ENCODE results near the gene DMRT2. TPM values are rescaled to one million over a fixed set of nuclear protein-coding genes. Genes with fewer than 3 reads are reported as not detected.
A peak's percentile ranks its signal among the peaks of the same experiment; 100 is the strongest.

DMRT2 gene
- total RNA-seq, 1 donor from 2014 or later: 0.46 TPM

GRCh38 chr9:1008216-1008615 lies 41.9 kb upstream of the DMRT2 start:
- Histone ChIP-seq H3K27me3 (no peaks in the 10 kb centered on the region), H3K4me1 (no peaks in the 10 kb centered on the region), H3K36me3 (no peaks in the 10 kb centered on the region), H3K9me3 (no peaks in the 10 kb centered on the region), H3K4me3 (no peak overlapping the region), H3K27ac (no peak overlapping the region)
- DNase-seq: no peak
- TF ChIP-seq, protein P1, sequence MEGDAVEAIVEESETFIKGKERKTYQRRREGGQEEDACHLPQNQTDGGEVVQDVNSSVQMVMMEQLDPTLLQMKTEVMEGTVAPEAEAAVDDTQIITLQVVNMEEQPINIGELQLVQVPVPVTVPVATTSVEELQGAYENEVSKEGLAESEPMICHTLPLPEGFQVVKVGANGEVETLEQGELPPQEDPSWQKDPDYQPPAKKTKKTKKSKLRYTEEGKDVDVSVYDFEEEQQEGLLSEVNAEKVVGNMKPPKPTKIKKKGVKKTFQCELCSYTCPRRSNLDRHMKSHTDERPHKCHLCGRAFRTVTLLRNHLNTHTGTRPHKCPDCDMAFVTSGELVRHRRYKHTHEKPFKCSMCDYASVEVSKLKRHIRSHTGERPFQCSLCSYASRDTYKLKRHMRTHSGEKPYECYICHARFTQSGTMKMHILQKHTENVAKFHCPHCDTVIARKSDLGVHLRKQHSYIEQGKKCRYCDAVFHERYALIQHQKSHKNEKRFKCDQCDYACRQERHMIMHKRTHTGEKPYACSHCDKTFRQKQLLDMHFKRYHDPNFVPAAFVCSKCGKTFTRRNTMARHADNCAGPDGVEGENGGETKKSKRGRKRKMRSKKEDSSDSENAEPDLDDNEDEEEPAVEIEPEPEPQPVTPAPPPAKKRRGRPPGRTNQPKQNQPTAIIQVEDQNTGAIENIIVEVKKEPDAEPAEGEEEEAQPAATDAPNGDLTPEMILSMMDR (IDR thresholded peaks at IDR 0.05): no peak
- no peak for ATAC-seq
- intact Hi-C loops (cut with DNase I): loop anchor here (5.0 kb wide), 1 partner anchor 116 kb away; no protein-coding TSS in a partner anchor

GRCh38 chr9:1009101-1009707 lies 41.0 kb upstream of the DMRT2 start:
- DNase-seq (peak; percentile 90), ATAC-seq (peak; percentile 97)
- Histone ChIP-seq H3K36me3 (no peaks in the 10 kb centered on the region), H3K27me3 (no peaks in the 10 kb centered on the region), H3K27ac (no peak overlapping the region), H3K4me1 (no peaks in the 10 kb centered on the region), H3K9me3 (no peaks in the 10 kb centered on the region), H3K4me3 (no peak overlapping the region)
- intact Hi-C loops (cut with DNase I): loop anchor here (5.0 kb wide), 1 partner anchor 117 kb away; no protein-coding TSS in a partner anchor
- TF ChIP-seq, protein P1 (IDR thresholded peaks at IDR 0.05): peak; percentile 99

DNA sequence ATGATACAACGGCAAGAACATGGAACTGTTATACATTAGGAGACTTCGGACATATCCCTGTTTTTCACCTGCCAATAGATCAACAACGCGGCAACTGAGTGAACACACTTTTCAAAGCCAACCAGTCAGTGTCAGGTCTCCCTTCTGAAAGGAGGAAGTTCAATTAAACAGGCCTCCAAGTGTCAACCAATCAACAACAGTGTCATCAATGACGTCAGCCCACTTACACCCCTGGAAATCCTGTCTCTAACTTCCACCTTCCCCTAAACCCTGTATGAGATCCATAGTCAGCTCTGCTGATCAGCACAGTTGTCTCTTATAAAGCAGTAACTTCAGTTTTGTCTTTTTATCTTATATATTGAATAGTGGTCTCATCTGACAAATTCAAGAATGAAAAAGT lies 37.1 kb upstream of the DMRT2 start:
- Histone ChIP-seq H3K4me1 (no peaks in the 10 kb centered on the region), H3K9me3 (no peaks in the 10 kb centered on the region), H3K36me3 (no peaks in the 10 kb centered on the region), H3K4me3 (no peak overlapping the region), H3K27ac (no peak overlapping the region), H3K27me3 (peaks cover 11% of the 10 kb centered on the region)
- ATAC-seq (no peak), DNase-seq (no peak)
- intact Hi-C loops (cut with DNase I): no loop called here
- TF ChIP-seq, protein P1 (IDR thresholded peaks at IDR 0.05): no peak

DNA sequence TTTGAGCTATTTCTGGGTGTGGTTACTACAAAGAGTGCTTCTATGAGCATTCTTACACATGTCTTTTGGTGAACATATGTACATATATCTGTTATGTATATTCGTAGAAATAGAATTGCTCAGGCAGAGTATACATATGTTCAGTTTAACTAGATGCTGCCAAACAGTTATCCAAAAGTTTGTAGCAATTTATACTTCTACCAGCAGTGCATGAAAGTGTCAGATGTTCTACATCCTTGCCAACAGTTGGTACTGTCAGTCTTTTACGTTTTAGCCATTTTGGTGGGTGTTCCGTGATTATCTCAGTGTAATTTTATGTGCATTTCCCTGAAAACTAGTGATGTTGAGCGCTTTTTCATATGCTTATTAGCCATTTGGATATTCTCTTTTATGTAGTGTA lies 35.9 kb upstream of the DMRT2 start:
- Histone ChIP-seq H3K4me1 (no peaks in the 10 kb centered on the region), H3K9me3 (no peaks in the 10 kb centered on the region), H3K27ac (no peak overlapping the region), H3K4me3 (no peak overlapping the region), H3K36me3 (no peaks in the 10 kb centered on the region), H3K27me3 (peaks cover 11% of the 10 kb centered on the region)
- DNase-seq (no peak), ATAC-seq (no peak)
- intact Hi-C loops (cut with DNase I): no loop called here
- TF ChIP-seq, protein P1 (IDR thresholded peaks at IDR 0.05): no peak

GRCh38 chr9:1014640-1015039 lies 35.5 kb upstream of the DMRT2 start:
- Histone ChIP-seq H3K36me3 (no peaks in the 10 kb centered on the region), H3K9me3 (no peaks in the 10 kb centered on the region), H3K4me3 (no peak overlapping the region), H3K4me1 (no peaks in the 10 kb centered on the region), H3K27me3 (peaks cover 11% of the 10 kb centered on the region), H3K27ac (no peak overlapping the region)
- intact Hi-C loops (cut with DNase I): no loop called here
- ATAC-seq (no peak), DNase-seq (no peak)
- TF ChIP-seq, protein P1 (IDR thresholded peaks at IDR 0.05): no peak

DNA sequence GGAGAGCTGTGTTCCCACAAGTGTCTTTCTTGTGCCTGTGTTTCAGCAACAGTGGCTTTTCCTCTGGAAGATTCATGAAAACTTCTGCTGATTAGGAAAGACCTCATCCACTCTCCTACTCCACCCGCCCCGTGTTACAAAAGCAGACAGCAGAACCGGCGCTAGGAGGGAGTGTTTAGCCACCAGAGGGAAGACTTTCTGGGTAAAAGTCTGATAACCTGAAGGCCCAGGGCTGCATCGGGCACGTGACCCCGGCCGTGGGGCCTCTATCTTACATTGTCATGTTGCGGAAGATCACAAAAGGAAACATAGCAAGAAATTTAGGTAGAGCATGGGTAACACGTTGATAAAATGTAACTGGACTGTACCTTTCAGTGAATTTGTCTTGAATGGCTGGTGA lies 32.0 kb upstream of the DMRT2 start:
- no peaks in the 10 kb centered on the region for H3K36me3 ChIP-seq
- H3K27me3 ChIP-seq: peaks cover 19% of the 10 kb centered on the region
- ATAC-seq (peak; percentile 76), DNase-seq (no peak)
- H3K27ac ChIP-seq: no peak overlapping the region
- H3K4me3 ChIP-seq: no peak overlapping the region
- H3K9me3 ChIP-seq: peaks cover 8% of the 10 kb centered on the region
- no peaks in the 10 kb centered on the region for H3K4me1 ChIP-seq
- TF ChIP-seq, protein P1 (IDR thresholded peaks at IDR 0.05): peak; percentile 33
- intact Hi-C loops (cut with DNase I): no loop called here

Data from upper lobe of right lung (tissue), 1 donor.